ENCODE measurements around the gene ZNF37A. TPM values are rescaled to one million over a fixed set of nuclear protein-coding genes. Genes with fewer than 3 reads are reported as not detected.

ZNF37A gene
- total RNA-seq, 1 experiment from 2014 or later: 18.5 TPM

- ChIA-PET RAD21 (ENCODE audit: low non-redundant PET in 1 of 2, low total read pairs in 2 of 2, uncharacterized antibody in 2 of 2, unreplicated experiment in 2 of 2) (no interaction called here), CTCF (no interaction called here), POLR2A (no interaction called here)
- no peaks in the 10 kb centered on the region for H3K27me3 ChIP-seq (ENCODE audit: insufficient read depth, low read length)
- no peak overlapping the region for H3K27ac ChIP-seq (ENCODE audit: low read depth, low read length)
- no peaks in the 10 kb centered on the region for H3K9me3 ChIP-seq (ENCODE audit: control insufficient read depth in 1 of 2, insufficient read depth in 1 of 2, low read depth in 1 of 2, low read length in 2 of 2)
- no peaks in the 10 kb centered on the region for H3K79me2 ChIP-seq (ENCODE audit: insufficient read depth, low read length)
- no peak overlapping the region for H2AFZ ChIP-seq (ENCODE audit: low read depth, low read length, poor library complexity, severe bottlenecking)
- H3K4me3 ChIP-seq (replicated peaks in 1 of 2; ENCODE audit: low read depth in 1 of 2, low read length in 2 of 2): no peak overlapping the region
- ATAC-seq (no peak), DNase-seq (ENCODE audit: low read depth, low spot score) (no peak)
- intact Hi-C loops (cut with micrococcal nuclease): no loop called here
- H4K20me1 ChIP-seq (ENCODE audit: insufficient read depth): no peaks in the 10 kb centered on the region
- H3K9ac ChIP-seq (ENCODE audit: low read length): no peak overlapping the region
- no peaks in the 10 kb centered on the region for H3K9me2 ChIP-seq (ENCODE audit: insufficient read depth)
- no peaks in the 10 kb centered on the region for H3K36me3 ChIP-seq (ENCODE audit: control insufficient read depth in 1 of 2, insufficient read depth in 2 of 2, low read length in 2 of 2)
- H3K4me1 ChIP-seq (ENCODE audit: control insufficient read depth in 1 of 2, insufficient read depth in 2 of 2, low read length in 2 of 2): no peaks in the 10 kb centered on the region
- no peak overlapping the region for H3K4me2 ChIP-seq (ENCODE audit: low read length)
- BruUV-seq (replicated peaks): no TSS peak
- TF ChIP-seq SIN3A (IDR thresholded peaks at IDR 0.05; ENCODE audit: low read depth): no peak
- TF ChIP-seq YY1 (IDR thresholded peaks at IDR 0.05; ENCODE audit: extremely low read depth, insufficient replicate concordance, low read depth, low read length): no peak
- no peak for TF ChIP-seq SRF (IDR thresholded peaks at IDR 0.05; ENCODE audit: low read depth)
- no peak for TF ChIP-seq EGR1 (IDR thresholded peaks at IDR 0.05; ENCODE audit: low read depth)
- no peak for TF ChIP-seq EZH2 (IDR thresholded peaks at IDR 0.05)
- TF ChIP-seq JUND (IDR thresholded peaks at IDR 0.05): no peak
- no peak for TF ChIP-seq MAX (IDR thresholded peaks at IDR 0.05)
- TF ChIP-seq POLR2AphosphoS5 (IDR thresholded peaks at IDR 0.05; ENCODE audit: low read depth, low read length): no peak
- no peak for TF ChIP-seq SP1 (IDR thresholded peaks at IDR 0.05; ENCODE audit: low read depth)
Measured at GRCh38 chr10:38045129-38045528, 49.0 kb upstream of the ZNF37A start.

GRCh38 chr10:38047666-38048065 is 46.5 kb upstream of the ZNF37A start:
- CTCF ChIA-PET: no interaction called here
- H2AFZ ChIP-seq (ENCODE audit: low read depth, low read length, poor library complexity, severe bottlenecking): no peak overlapping the region
- no peak for ATAC-seq
- RAD21 ChIA-PET (ENCODE audit: low non-redundant PET in 1 of 2, low total read pairs in 2 of 2, uncharacterized antibody in 2 of 2, unreplicated experiment in 2 of 2): no interaction called here
- no peaks in the 10 kb centered on the region for H4K20me1 ChIP-seq (ENCODE audit: insufficient read depth)
- no peak for TF ChIP-seq TCF7L2 (IDR thresholded peaks at IDR 0.05; ENCODE audit: borderline replicate concordance, extremely low read depth, insufficient read depth, insufficient read length)
- no peak for TF ChIP-seq YY1 (IDR thresholded peaks at IDR 0.05; ENCODE audit: extremely low read depth, insufficient replicate concordance, low read depth, low read length)
- no peak for TF ChIP-seq ZNF274 (IDR thresholded peaks at IDR 0.05; ENCODE audit: low read depth, low read length)
- no peak for TF ChIP-seq EZH2phosphoT487 (IDR thresholded peaks at IDR 0.05; ENCODE audit: borderline replicate concordance)
- no peak for TF ChIP-seq SP1 (IDR thresholded peaks at IDR 0.05; ENCODE audit: low read depth)
- TF ChIP-seq EZH2 (IDR thresholded peaks at IDR 0.05): no peak
- TF ChIP-seq EGR1 (IDR thresholded peaks at IDR 0.05; ENCODE audit: low read depth): no peak
- TF ChIP-seq CBX3 (IDR thresholded peaks at IDR 0.05; ENCODE audit: low read depth): no peak
- no peak for TF ChIP-seq POLR2AphosphoS5 (IDR thresholded peaks at IDR 0.05; ENCODE audit: low read depth, low read length)
- no peak for TF ChIP-seq CTCF (IDR thresholded peaks at IDR 0.05 in 2 of 3, conservative IDR thresholded peaks at IDR 0.05 in 1 of 3; ENCODE audit: borderline replicate concordance in 1 of 3, insufficient read depth in 1 of 3, low read depth in 2 of 3, low read length in 2 of 3)
- no peak for TF ChIP-seq CEBPB (IDR thresholded peaks at IDR 0.05; ENCODE audit: low read depth)
- no peak for TF ChIP-seq ZBTB33 (IDR thresholded peaks at IDR 0.05; ENCODE audit: extremely low read depth, insufficient replicate concordance, low read length)
- TF ChIP-seq SRF (IDR thresholded peaks at IDR 0.05; ENCODE audit: low read depth): no peak
- no peak overlapping the region for H3K27ac ChIP-seq (ENCODE audit: low read depth, low read length)
- intact Hi-C loops (cut with micrococcal nuclease): no loop called here
- H3K4me2 ChIP-seq (ENCODE audit: low read length): no peak overlapping the region
- no peak overlapping the region for H3K4me3 ChIP-seq (replicated peaks in 1 of 2; ENCODE audit: low read depth in 1 of 2, low read length in 2 of 2)
- no TSS peak for BruUV-seq (replicated peaks)
- H3K79me2 ChIP-seq (ENCODE audit: insufficient read depth, low read length): no peaks in the 10 kb centered on the region
- no peak for DNase-seq (ENCODE audit: low read depth, low spot score)
- POLR2A ChIA-PET: no interaction called here
- no peak overlapping the region for H3K9ac ChIP-seq (ENCODE audit: low read length)
- no peaks in the 10 kb centered on the region for H3K36me3 ChIP-seq (ENCODE audit: control insufficient read depth in 1 of 2, insufficient read depth in 2 of 2, low read length in 2 of 2)
- H3K27me3 ChIP-seq (ENCODE audit: insufficient read depth, low read length): no peaks in the 10 kb centered on the region
- H3K4me1 ChIP-seq (ENCODE audit: control insufficient read depth in 1 of 2, insufficient read depth in 2 of 2, low read length in 2 of 2): no peaks in the 10 kb centered on the region
- H3K9me2 ChIP-seq (ENCODE audit: insufficient read depth): no peaks in the 10 kb centered on the region
- no peaks in the 10 kb centered on the region for H3K9me3 ChIP-seq (ENCODE audit: control insufficient read depth in 1 of 2, insufficient read depth in 1 of 2, low read depth in 1 of 2, low read length in 2 of 2)
